NB4 (cell line): ENCODE measurements around the gene TGFB2.

Experiments
- MYC ChIP-seq: IDR thresholded peaks from 2 replicates; pipeline ENCODE4 v1.6.1; 2011; ENCODE audit warnings: low read depth, low read length
- TF ChIP-seq, protein P1 (sequence below): IDR thresholded peaks from one replicate; pipeline ENCODE4 v1.5.1; 2012; ENCODE audit warnings: low read depth, low read length

DNA sequence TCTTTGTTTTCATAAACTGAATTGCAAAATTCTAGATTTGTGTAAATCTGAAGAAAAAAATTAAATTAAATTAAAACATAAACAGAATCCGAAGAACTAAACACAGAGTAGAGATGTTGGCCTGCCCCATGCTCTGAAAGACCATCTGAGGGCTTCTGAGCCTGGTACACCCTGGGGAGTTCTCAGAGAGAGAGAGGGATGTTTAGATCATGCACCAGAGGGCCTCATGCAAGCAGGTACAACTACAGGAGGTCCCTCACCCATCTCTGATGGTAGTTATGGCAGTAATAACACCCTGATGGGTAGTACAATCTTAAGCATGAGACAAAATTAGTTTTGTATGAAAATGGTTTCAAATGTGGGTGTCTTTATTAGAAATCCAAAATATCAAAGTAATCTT lies 127.7 kb downstream of the TGFB2 start:
- TF ChIP-seq, protein P1, sequence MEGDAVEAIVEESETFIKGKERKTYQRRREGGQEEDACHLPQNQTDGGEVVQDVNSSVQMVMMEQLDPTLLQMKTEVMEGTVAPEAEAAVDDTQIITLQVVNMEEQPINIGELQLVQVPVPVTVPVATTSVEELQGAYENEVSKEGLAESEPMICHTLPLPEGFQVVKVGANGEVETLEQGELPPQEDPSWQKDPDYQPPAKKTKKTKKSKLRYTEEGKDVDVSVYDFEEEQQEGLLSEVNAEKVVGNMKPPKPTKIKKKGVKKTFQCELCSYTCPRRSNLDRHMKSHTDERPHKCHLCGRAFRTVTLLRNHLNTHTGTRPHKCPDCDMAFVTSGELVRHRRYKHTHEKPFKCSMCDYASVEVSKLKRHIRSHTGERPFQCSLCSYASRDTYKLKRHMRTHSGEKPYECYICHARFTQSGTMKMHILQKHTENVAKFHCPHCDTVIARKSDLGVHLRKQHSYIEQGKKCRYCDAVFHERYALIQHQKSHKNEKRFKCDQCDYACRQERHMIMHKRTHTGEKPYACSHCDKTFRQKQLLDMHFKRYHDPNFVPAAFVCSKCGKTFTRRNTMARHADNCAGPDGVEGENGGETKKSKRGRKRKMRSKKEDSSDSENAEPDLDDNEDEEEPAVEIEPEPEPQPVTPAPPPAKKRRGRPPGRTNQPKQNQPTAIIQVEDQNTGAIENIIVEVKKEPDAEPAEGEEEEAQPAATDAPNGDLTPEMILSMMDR = no peak
- no peak for TF ChIP-seq MYC
